Non-pigmented ciliary epithelial cell (primary cell): ENCODE results near the gene TACC3.

ENCODE experiments used
- DNase-seq: peaks from one replicate; pipeline ENCODE4 v3.0.0-alpha.2; 2010; ENCODE audit warnings: low read depth

Gene TACC3

DNA sequence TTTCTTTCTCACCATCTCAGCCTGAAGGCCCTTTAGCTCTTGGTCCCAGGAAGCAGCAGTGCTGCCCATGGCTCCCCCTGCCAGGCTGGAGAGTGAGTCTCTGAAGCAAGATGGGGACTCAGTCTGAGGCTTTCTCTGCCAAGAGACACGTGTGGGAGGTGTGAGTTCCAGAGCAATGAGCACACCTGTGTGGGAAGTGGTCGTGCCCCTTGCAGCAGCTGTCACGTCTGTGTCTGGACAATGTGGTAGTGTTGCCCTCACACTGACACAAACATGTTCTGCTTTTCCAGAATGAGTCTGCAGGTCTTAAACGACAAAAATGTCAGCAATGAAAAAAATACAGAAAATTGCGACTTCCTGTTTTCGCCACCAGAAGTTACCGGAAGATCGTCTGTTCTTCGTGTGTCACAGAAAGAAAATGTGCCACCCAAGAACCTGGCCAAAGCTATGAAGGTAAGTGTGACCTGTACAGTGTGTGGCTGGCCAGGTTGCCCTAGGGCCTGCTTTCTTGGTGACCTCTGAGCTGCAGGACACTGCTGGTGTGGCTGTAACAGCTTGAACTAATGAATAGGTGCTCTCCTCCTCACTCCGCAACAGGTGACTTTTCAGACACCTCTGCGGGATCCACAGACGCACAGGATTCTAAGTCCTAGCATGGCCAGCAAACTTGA is 1.9 kb downstream of the TACC3 start:
- no peak for DNase-seq

DNA sequence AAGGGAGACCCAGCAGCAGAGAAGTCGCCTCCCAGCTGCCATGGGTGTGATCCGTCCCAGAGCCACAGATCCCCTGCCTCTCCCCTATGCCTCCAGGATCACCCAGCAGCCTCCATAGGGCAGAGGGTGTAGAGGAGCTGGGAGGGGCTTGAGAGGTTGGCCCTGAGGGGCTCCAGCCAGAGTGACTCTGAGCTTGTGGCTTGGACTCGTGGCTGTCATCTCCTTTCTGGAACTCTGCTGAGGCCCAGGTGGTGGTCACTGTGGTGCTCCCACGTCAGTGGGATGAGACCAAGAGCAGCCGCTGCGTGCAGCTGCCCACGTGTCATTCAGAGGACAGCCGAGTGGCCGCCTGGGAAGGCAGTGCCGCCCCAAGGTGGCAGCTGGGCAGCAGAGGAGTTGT is 4.2 kb downstream of the TACC3 start:
- no peak for DNase-seq

DNA sequence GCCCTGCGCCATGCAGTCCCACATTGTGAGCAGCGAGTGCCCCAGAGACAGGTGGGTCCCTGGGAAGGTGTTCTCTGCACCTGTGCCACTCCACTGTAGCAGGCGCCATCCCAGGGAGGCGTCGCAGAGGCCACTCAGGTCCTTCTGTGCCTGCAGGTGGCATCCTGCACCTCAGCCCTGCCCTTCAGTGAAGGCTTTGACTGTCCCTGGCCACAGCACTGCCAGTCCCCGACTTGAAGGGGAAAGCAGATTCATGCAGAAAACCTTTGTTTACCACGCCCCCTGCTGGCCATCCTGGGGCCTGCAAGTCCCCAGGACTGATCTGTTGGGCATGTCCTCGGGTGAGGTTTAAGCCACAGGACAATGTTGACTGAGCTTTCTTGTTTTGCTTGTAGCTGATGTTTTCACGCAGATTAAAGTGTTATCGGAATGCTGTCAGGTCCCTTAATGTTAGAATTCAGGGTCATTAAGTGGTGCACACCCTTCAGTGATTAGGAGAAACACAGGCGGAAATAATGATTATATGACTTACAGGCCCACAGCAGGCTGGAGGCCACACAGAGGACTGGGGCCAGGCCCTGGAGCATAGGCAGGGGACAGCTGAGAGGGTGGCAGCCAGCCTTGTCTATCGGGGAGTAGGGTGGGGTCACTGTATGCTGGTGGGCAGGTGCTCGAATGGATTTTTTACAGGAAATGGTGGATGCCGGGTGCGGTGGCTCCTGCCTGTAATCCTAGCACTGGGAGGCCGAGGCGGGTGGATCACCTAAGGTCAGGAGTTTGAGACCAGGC is 5.0 kb downstream of the TACC3 start:
- no peak for DNase-seq

DNA sequence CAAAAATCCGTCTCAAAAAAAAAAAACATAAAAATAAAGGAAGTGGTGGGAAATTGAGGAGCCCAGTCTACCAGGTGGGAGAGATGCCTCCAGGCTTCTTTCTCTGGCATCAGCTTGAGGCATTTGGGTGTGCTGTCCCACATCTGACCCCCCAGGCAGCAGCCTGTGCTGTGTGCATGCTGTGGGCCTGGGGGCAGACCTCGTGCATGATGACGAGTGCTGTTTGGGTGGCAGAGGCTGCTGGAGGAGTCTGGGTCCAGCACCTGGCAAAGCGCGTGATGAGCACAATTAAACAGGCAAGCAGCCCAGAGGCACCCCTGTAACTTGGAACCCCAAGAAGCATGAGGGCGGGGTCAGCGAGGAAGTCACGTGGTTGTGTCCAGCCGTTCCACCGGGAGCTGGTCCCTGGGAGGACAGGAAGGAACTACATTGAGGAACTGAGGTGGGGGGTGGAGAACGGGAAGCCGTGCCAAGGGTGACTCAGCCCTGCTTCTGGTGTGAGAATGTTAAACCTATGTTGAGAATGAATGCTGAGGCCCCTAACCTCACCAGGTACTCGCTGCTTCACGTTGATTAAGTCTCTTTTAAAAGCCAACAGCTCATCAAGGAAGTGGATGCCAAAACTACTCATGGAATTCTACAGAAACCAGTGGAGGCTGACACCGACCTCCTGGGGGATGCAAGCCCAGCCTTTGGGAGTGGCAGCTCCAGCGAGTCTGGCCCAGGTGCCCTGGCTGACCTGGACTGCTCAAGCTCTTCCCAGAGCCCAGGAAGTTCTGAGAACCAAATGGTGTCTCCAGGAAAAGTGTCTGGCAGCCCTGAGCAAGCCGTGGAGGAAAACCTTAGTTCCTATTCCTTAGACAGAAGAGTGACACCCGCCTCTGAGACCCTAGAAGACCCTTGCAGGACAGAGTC is 6.1 kb downstream of the TACC3 start:
- no peak for DNase-seq

DNA sequence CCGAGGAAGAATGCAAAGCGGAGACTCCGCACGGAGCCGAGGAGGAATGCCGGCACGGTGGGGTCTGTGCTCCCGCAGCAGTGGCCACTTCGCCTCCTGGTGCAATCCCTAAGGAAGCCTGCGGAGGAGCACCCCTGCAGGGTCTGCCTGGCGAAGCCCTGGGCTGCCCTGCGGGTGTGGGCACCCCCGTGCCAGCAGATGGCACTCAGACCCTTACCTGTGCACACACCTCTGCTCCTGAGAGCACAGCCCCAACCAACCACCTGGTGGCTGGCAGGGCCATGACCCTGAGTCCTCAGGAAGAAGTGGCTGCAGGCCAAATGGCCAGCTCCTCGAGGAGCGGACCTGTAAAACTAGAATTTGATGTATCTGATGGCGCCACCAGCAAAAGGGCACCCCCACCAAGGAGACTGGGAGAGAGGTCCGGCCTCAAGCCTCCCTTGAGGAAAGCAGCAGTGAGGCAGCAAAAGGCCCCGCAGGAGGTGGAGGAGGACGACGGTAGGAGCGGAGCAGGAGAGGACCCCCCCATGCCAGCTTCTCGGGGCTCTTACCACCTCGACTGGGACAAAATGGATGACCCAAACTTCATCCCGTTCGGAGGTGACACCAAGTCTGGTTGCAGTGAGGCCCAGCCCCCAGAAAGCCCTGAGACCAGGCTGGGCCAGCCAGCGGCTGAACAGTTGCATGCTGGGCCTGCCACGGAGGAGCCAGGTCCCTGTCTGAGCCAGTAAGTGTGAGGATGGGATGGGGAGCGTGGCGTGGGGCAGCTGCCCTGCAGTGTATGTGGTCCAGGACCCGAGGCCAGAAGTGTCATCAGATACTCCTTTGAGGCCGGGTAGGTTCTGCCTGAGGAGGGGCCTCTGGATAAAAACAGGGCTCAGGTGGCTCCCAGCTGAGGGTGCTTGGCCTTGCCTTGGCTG is 7.0 kb downstream of the TACC3 start:
- no peak for DNase-seq

DNA sequence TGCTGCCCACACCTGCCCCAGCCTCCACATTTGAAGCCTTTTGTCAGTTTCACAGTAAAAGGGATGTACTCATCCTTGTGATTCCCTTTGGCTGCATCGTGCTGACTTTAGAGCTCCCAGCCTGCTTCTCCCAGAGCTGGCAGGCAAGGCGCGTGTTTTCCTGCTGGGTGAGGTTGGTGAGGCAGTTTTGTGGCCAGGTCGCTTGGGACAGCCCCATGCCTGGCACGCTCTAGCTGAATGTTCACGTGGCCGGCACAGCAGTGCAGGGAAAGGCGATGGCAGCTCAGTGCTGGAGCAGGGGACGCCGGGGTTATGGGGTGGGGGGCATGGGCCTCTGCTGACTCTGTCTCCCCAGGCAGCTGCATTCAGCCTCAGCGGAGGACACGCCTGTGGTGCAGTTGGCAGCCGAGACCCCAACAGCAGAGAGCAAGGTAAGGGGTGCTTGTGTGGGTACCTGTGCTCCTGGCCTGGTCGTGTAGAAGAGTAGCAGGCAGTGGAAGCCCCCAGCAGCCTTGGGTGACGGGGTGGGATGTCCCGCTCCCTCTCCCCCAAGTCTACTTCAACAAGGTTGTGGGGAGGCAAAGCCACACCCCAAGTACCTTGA is 9.3 kb downstream of the TACC3 start:
- no peak for DNase-seq

DNA sequence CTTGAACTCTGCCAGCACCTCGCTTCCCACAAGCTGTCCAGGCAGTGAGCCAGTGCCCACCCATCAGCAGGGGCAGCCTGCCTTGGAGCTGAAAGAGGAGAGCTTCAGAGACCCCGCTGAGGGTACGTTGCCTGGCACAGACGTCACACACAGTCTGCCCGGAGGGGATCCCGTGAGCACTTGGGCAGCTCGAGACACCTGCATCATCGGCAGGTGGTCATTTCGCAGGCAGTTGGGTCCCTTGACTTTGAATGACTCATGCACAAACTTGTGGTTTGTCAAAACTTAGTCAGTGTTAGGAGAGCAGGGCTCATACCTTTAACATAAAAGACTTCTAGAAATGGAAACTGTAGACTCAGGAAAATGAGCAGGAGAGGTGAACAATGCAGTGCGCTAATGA is 9.9 kb downstream of the TACC3 start:
- no peak for DNase-seq

DNA sequence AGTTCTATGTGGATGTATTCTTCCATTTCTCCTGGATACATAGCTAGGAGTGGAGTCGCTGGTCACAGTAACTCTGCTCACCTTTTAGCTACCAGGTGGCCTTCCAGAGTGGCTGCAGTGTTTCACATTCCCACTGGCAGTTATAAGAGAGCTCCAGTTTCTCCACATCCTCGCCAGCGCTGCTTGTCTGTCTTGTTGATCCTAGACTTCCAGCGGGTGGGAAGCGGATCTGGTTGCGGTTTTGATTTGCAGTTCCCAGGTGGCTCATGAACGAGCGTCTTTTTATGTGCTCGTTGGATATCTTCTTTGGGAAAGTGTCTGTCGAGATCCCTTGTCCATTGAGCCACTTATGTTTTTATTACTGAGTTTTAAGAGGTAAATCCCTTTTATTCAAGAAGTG is 11.6 kb downstream of the TACC3 start:
- DNase-seq: no peak

DNA sequence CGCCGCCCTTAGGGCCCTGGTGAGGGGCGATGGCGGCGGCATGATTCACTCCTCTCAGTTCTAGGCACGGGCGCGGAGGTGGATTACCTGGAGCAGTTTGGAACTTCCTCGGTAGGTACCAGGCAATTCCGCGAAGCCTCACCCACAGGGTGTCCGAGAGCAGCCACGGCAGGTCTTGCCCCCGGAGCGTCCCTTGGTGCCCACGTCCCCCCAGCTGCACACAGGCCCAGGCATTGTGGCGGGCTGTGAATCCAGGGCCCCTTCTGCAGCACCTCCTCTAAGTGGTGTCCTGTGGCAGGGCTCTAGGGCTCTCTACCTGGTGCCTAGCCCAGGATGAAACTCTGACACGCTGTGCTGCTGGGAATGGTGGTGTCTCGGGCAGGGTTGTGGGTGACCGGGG is 13.9 kb downstream of the TACC3 start:
- no peak for DNase-seq

DNA sequence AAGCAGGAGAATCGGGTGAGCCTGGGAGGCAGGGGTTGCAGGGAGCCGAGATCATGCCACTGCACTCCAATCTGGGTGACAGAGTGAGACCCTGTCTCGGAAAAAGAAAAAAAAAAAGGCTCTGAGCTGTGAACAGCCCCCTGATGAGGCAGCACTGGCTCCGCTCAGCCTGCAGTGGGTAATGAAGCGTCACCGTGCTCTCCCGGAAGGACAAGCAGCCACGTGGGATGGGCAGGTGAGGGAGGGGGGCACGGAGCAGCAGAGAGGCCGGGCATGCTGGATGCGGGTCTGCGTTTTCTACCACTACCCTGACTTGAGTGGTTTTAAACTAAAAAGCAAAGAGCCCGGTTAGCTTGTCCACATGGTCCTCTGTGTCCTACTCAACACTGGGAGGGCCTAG is 15.5 kb downstream of the TACC3 start:
- no peak for DNase-seq

DNA sequence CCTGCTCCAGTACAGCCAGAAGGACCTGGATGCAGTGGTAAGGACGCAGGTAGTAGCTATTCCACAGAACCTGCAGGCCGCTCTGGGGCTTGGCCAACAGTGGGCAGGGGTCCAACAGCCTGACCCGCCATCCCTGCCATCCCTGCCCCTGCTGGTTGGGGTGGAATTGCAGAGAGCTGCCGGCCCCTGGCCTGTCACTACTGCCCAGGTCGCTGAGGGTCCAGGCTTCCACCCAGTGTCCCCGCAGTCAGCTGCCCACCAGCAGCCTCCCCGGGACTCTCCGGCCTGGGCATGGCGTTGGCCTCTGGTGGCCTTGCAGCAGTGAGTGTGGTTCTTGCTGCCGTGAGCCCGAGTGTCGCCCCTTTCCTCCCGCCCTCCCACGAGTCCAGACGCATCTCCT is 16.3 kb downstream of the TACC3 start:
- no peak for DNase-seq

DNA sequence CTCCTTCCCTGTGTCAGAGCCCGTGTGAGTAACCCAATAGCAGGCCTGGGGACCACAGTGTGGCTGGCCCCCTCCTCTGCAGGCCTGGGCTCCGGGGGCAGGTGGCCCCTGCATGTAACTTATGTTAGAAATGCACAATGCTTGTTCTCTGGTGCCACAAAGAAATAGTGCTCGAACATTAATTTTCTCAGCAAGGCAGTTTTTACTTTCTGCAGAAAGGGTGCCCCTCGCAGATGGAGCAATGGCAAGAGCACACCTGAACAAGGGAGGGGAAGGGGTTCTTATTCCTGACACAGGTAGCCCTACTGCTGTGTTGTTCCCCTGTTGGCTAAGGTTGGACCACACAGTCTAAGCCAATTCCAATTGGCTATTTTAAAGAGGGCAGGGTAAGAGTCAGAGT is 17.1 kb downstream of the TACC3 start:
- DNase-seq: no peak

DNA sequence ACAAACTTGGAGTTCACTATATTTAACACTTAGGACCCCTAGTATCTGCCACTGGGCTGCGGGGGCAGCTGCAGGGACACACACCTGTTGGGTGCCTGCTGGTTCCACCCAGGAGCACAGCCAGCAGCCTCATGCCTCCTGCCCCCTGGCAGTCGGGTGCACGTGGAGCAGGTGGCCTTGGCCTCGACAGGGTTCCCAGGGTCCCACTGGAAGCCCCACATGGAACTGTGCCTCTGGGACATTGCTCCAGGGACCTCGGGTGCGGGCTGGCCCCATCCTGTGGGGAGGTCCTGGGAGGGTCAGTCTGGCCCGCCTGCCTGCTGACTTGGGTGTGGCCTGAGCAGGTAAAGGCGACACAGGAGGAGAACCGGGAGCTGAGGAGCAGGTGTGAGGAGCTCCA is 18.0 kb downstream of the TACC3 start:
- no peak for DNase-seq

DNA sequence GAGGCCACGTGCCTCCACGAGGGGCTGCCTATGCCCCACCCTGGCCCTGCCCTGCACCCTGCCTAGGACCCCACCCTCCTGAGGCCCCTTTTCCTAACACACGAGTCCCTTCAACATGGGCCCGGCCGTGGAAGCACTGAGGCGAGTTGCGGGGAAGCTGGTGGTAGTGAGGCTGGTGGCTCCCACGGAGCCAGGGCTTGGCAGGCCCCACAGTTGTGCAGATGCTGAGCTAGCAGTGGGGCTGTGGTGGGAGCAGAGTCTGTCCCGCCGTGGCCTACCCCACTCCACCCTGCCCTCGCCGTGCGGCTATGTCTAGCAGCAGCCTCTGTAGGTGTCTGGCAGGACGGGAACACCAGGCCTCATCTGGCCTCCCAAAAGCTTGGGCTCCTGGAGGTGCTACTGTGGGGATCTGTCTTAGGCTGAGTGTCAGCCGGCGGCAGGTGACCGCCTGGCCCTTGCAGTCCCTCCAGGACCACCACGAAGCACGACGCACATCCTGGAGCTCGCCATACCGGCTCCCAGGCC is 18.8 kb downstream of the TACC3 start:
- no peak for DNase-seq

DNA sequence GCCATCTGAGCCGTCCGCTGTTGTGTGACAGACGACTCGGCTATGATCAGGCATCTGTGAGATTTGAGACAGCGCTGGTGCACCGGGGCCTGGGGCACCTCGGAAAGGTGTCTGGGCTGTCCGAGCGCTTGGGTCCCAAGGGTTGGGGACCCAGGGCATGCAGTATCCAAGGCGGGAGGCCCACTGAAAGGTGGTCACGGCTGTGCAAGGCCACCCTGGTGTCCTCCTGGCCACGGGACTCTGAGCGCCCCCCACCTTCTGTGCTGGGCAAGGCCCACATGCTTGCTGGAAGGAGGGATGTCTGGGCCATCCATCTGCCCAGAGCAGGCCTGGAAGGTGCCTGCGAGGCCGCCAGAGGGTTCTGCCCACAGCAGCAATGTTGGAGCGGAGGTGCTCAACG is 19.9 kb downstream of the TACC3 start:
- no peak for DNase-seq

DNA sequence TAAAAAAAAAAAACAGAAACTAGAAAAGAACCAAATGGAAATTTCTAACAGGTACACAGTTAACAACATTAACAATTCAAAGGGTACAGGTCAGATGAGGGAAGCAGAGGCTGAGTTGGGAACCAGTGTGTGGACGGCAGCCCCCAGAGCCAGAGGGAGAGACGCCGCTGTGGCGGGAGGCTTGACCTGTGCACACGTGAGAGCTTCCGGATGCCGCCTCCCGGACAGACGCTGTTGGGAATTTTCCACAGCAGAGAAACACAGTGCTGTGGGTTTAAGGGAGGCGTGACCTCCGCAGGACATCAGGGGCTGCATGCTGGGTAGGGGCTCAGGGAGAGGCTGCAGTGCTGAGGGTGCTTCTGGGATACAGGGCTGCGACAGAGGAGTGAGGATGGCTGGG is 22.2 kb downstream of the TACC3 start:
- DNase-seq: no peak

DNA sequence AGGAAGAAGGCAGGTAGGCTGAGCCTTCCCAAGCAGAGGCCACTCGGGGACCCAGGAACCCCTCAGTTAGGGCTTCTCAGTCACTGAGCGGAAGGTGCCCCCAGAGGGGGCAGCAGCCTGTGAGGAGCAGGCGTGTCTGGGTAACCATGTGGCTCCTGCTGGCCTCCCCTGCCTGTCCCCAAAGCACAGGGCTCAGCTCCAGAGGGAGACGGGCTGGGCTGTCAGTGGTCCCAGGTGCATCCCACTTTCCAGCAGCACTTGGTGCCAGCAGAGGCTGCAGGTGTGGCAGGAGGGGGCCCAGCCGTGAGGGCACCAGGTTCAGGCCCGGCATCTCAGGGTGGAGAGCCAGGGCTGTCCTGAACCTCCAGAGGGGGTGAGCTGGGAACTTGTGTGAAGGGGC is 22.7 kb downstream of the TACC3 start:
- no peak for DNase-seq

DNA sequence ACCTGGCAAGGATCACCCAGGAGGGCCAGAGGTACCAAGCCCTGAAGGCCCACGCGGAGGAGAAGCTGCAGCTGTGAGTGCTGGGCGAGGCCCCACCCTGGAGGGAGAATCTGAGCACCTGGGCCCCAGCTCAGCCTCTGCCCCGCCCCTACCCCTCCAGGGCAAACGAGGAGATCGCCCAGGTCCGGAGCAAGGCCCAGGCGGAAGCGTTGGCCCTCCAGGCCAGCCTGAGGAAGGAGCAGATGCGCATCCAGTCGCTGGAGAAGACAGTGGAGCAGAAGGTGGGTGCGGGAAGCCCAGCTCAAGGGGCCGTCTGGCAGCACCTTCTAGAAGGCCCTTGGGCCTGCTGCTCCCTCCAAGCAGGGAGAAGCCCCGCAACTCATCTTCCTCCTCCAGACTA is 23.2 kb downstream of the TACC3 start:
- no peak for DNase-seq

DNA sequence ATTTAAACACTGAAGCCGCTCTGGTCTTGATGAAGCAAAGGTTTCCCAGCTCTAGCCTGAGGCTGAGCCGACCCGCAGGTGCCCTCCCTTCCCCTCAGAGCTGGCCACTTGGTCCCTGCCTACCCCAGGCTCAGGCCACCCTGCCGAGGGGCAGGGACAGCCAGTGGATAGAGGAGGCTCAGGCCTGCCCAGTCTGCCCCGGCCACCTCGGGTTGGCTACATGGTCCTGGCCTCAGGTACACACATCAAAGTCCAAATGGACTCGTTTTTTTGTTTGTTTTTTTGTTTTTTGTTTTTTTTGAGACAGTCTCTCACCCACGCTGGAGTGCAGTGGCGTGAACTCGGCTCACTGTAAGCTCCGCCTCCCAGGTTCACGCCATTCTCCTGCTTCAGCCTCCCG is 23.8 kb downstream of the TACC3 start:
- no peak for DNase-seq

DNA sequence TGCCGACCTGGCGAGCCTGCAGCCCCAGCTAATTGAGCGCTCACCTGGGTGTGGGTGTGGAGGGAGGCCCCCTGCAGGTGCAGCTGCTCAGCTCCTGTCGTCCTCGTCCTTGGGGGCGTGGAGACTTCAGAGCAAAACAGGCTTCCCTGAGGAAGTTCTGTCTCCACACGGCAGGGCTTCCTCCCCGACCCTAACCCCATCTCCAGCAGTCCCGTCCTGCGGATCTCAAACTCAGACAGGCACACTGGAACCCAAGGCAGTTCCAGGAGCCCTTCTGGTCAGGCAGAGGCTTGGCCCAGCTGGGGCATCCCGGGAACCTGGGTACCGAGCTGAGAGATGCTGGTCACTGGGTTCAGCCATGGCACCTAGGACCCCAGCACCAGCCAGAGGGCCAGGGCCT is 24.4 kb downstream of the TACC3 start:
- DNase-seq: no peak

DNA sequence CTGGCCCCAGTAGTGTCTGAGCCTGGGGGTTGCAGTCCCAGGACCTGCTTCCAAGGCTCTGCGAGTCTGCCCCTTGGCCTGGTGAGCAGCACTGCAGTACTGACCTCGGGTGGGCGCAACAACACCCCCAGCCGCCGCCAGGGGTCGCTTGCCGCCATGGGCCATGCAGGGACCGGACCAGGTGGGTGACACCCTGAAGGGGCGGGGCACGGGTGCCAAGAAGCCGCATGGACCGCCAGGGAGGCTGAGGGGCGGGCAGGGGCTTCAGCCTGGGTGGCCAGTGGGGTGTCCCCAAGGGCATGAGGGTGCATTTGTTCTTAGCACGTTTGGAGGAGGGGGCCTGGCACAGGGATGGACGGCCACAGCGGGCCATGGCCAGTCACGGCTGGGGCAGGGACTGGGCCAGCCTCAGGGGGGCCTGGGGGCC is 25.0 kb downstream of the TACC3 start:
- DNase-seq: no peak
